HG03432 (cell line): ENCODE measurements around the gene PEAK3.
A peak's percentile ranks its signal among the peaks of the same experiment; 100 is the strongest.
"Not testable (repeated sequence)": the region's sequence is repeated elsewhere in the genome, so short reads cannot be mapped to it uniquely, and the experiment has no call there.

Experiments used
- ATAC-seq: cut with Tn5 transposase; IDR thresholded peaks from one replicate; pipeline ENCODE4 v1.9.1; 2021; ENCODE audit warnings: mild to moderate bottlenecking, moderate library complexity; ENCODE audit not compliant: unreplicated experiment

The PEAK3 gene

DNA sequence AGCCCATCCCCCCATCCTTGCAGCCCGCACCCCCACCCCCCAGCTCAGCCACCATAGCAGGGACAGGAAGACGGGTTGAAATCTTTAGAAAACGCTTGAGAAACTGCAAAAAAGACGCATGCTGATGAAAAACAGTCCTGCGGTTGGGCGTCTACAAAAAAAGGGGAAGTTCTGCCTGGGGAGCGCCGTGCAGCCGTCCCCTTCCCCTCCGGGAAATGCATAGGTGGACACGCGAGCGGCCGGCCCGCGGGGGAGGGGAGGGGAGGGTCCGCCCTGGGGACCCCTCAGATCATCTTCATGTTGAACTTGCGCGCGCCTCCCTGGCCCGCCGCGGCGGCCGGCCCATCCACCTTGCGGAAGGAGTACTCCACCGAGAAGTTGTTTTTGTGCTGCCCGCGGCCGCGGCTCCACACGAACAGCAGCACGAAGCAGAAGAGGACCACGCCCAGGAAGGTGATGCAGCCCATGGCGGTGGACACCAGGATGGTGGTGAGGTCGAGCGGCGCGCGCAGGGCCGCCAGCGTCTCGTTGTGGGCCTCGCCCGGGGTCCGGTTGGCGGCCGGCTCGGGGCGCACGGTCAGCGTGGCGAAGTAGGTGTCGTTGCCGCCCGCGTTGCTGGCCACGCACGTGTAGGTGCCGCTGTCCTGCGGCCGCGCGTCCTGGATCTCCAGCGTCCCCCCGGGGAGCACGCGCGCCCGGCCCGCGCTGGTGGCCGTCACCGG is 7.9 kb upstream of the PEAK3 start:
- ATAC-seq = no peak

DNA sequence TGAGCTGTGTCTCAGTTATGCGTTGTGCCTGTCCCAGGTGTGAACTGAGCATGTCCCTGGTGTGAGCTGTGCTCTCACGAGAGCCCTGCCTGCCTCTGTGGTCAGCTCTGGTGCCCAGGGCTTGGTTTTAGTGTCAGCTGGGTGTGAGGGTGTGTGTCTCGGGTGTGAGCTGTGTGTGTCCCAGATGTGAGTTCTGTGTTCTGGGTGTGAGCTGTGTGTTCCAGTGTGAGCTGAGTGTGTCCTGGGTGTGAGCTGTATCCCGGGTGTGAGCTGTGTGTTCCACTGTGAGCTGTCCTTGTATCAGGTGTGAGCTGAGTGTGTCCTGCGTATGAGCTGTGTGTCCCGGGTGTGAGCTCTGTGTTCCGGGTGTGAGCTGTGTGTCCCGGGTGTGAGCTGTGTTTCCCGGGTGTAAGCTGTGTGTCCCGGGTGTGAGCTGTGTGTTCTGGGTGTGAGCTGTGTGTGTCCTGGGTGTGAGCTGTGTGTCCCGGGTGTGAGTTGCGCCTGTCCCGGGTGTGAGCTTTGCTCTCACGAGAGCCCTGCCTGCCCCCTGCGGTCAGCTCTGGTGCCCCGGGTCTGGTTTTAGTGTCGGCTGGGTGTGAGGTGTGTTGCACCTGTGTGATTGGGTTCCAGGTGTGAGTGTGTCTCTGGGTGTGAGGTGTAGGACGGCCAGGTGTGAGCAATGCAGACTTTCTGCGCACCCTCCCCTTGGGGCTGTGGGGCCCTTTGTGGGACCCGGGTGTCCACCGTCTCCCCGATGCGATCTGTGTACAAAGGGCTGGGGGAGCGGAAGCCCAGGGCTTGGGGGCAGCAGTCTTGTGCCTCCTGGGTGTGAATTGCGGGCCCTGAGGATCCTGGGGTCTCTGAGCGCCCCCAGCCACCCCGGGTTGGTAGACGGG is 7.1 kb upstream of the PEAK3 start:
- no peak for ATAC-seq

DNA sequence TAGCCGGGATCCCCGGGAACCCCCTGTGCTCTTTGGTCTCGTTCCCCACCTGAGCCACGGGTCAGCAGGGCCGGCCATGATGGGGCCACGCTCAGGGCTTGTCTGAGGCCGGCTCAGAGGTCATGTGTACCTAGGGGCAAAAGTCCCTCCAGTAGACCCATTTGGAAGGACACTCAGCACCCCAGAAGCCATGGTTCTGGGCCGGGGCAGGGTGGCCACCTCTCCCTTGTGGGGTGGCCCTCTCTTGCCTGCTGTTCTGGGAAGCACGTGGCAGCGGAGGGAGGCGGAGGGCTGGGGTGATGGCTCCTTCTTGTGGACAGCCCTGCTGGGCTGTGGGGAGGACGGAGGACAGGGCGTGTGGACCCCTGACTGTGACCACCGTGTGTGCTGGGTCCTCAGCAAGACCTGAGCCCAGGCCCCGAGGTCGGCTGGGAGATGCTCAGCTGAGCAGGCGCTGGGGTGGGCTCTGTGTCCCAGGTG is 6.4 kb upstream of the PEAK3 start:
- ATAC-seq = no peak

DNA sequence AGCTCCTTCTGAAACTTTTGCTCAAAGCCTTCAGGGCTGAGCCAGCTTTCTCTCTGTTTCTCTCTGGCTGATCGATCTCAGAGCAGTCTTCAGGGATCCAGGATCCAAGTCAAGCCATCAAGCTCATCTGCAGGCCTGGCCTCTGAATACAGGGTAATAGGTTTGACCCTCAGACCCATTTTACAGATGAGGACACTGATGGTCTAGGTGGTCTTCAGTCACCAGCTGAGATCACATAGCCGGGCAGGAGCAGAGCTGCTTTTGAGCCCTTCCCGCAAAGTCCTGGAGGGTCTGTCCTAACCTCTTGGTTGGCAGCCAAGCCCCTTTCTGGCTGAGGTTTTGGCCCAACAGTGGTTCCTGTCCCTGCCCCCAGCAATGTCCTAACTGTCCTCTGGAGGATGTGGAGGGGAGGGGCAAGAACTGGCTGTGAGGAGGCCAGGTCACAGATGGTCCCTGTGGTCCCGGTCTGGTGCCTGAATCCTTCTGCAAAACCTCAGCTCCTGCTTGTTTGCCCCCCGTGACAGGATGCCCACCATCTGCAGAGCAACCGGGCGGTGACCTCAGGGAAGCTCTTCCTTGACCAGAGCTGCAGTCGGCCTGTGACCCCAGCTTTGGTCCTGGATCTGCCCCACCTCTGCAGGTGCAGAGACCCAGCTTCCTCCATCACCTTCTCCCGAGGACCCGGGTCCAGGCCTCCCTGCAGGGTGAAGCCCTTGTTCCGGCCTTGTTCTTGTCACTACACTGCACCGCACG is 5.8 kb upstream of the PEAK3 start:
- ATAC-seq = no peak

DNA sequence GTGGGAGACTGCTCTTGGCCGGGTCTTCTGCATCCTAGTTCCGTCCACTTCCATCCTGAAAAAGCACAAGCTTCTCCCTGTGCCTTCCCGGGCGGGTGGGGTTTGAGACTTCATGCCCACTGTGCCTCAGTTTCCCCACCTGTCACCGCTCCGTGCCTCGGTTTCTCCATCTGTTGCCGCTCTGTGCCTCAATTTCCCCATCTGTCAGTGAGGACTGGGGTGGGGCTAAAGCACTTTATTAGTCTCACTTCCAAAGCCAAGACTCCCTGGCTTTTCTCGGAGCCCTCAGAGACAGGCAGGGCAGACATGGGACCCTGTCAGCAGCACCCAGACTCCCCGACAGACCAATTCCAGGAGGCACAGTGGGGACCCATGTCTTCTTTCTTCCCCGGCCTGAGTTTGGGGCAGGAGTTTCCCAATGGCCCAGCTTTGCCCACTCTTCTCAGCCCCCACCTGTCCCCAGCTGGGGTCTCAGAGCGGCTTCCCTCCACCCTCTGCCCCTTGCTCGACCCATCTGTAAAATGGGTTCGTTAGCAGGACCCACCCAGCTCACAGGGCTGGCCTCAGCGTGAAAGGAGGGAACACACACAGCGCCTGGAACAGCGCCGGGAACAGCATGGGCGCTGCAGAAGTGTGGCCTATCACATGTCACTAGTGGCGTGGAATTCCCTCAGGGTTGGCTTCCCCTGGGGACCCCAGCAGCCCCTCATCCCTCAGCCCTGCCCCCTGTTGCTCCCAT is 4.6 kb upstream of the PEAK3 start:
- ATAC-seq = no peak

DNA sequence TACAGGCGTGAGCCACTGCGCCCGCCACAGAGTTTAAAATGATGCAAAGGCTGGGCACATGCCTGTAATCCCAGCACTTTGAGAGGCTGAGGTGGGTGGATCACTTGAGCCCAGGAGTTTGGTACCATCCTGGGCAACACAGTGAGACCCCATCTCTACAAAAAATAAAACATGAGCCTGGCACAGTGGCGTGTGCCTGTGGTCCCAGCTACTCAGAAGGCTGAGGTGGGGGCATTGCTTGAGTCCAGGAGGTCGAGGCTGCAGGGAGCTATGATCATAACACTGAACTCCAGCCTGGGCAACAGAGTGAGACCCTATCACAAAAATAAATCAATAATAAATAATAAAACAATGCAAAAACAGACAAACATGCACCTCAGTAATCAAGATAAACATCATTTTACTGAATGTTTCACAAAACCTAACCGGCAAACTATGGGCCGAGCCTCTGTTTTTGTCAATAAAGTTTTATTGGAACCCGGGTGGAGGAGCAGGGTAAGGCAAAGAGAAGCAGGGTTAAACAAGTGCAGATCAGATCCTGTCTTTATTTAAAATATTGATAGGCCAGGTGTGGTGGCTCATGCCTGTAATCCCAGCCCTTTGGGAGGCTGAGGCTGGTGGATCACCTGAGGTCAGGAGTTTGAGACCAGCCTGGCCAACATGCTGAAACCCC is 2.0 kb upstream of the PEAK3 start:
- no peak for ATAC-seq

DNA sequence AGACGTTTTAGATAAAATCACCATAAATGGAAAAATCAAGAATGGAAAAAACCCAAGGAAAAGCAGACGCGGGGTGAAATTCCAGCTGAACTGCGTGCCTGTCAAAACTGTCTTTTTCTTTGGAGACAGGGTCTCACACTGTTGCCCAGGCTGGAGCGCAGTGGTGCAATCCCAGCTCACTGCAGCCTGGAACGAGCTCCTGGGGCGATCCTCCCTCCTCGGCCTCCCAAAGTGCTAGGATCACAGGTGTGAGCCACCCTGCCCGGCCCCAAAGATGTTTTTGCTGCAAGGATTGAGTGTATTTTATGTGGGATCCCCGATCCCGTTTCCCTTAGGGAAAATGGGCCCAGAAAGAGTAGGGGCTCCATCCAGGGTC is 875 bp upstream of the PEAK3 start:
- ATAC-seq = no peak

DNA sequence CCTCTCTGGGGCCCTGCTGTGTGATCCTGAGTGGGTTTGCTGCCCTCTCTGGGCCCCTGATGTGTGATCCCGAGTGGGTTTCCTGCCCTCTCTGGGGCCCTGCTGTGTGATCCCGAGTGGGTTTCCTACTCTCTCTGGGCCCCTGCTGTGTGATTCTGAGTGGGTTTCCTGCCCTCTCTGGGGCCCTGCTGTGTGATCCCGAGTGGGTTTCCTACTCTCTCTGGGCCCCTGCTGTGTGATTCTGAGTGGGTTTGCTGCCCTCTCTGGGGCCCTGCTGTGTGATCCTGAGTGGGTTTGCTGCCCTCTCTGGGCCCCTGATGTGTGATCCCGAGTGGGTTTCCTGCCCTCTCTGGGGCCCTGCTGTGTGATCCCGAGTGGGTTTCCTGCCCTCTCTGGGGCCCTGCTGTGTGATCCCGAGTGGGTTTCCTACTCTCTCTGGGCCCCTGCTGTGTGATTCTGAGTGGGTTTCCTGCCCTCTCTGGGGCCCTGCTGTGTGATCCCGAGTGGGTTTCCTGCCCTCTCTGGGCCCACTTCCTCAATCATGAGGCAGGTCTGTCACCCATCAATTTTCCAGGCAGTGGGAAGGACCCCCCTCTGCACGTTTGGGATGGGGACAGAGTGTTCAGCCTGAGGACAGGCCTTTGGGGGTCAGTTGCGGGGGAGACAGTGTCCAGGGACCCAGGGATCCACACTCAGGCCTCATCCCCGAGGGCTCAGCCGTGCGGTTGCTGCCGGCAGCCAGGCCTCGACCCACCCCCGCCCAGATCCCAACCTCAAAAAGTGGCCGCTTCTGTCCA is 512 bp downstream of the PEAK3 start:
- ATAC-seq = not testable (repeated sequence)

DNA sequence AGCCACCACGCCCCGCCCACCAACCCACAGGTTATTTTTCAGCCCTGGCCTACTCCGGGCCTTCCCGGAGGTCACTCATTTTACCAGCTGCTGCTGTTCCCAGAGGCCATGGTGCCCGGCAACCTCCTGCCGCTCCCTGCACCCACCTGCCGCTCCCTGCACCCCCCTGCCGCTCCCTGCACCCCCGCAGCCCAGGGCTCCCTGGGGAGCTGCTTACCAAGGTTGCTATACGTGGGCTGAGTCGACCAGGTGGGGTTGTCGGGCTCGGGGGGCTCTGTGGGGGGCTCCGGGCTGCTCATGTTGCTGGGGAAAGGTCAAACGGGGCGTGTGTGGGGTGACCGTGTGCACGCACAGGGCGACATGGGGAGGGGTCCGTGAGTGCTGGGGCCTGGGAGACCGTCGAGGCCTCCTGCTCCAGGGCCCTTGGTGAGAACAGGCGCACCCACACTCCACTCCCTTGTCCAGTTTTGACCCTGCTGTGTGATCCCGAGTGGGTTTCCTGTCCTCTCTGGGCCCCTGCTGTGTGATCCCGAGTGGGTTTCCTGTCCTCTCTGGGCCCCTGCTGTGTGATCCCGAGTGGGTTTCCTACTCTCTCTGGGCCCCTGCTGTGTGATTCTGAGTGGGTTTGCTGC is 1.2 kb downstream of the PEAK3 start:
- ATAC-seq = no peak

DNA sequence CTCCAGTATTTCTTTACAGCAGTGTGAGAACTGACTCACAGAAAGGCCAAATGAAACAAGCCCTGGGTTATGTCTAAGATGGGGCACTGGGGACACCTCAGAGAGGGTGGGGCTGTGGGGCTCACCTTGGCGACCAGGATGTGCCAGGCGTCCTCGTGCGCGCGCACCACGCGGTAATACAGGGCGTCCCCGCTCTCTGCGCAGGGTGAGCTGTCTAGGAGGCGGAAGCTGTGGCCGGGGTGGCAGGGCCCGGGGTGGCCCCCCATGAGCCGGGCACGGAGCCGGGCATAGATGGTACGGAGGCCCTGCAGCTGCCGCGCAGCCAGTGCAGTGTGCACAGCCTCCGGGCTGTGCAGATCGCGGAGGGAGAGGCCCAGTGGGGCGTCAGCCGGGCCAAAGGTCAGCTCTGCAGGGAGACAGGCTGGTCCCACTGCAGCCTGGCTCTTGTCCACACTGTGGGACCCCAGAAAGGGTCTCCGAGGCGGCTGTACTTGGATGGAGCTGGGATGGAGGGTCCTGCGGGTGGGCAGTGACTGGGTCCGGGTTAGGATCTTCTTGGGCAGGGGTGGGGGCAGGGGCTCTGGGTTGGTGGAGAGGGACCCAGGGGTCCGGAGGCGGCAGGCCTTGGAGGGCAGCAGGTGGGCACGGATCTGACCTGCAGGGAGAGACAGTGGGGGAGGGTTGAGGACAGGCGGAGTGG is 3.4 kb downstream of the PEAK3 start:
- ATAC-seq = no peak

DNA sequence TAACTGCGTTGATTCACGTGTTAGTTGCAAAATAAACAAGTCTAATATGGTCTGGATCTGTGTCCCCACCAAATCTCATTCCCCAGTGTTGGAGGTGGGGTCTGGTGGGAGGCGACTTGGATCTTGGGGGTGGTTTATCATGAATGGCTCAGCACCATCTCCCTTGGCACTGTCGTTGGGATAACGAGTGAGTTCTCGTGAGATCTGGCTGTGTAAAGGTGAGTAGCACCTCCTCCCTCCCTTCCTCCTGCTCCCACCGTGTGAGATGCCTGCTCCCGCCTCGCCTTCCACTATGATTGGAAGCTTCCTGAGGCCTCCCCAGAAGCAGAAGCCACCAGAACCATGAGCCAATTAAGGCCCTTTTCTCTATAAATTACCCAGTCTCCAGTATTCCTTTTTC is 4.8 kb downstream of the PEAK3 start:
- no peak for ATAC-seq

DNA sequence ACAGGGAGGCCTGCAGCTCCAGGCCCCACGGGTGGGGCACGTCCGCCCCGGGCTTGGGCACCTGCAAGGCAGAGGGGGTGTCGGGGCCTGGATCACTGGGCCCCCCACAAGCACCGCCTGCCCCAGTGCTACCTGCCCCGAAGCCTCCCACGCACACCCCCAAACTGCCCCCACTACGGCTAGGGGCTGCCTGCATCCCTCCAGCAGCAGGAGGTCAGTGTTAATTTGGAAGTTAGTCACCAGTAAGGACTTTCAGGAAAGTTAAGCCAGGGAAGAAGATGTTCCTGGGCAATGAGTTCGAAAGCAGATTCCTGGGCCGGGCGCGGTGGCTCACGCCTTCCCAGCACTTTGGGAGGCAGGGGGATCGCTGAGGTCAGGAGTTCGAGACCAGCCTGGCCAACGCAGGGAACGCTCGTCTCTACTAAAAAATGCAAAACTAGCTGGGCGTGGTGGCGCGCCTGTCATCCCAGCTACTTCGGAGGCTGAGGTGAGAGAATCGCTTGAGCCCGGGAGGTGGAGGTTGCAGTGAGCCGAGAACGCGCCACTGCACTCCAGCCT is 5.5 kb downstream of the PEAK3 start:
- no peak for ATAC-seq

DNA sequence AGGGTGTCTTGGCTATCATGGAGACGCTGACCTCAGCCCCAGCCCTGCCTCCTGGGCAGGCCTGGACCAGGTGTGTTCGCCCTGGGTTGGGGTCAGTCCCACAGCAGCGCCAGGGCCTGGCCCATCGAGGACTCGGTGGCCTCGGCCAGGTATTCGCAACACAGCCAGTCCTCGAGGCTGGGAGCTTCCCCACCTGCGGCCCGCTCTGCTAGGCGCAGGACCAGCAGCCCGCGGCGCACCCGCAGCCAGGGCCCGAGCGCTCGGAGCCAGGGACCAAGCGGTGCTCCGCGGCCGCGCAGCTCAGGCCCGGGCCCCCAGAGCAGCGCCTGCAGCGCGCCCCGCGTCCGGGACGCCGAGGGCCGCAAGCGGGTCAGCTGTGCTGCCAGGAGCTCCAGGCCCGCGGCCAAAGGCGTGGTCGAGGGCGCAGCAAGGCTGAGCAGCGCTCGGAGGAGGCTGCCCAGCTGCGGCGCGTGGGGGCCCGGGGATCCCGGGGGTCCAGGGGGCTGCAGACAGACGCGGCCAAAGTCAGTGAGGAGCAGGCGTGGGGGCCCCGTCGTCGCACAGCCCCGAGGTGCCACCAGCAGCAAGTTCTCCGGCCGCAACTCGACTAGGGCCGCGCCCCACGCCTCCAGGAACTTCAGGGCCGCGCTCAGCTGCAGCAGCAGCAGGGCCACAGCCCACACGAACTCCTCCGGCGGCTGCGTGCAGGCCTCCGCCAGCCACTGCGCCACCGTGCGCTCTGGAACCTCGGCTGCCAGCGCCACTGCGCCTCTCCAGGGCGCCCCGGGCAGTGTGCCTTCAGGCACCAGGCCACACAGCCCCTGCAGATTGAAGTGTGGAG is 6.2 kb downstream of the PEAK3 start:
- no peak for ATAC-seq

DNA sequence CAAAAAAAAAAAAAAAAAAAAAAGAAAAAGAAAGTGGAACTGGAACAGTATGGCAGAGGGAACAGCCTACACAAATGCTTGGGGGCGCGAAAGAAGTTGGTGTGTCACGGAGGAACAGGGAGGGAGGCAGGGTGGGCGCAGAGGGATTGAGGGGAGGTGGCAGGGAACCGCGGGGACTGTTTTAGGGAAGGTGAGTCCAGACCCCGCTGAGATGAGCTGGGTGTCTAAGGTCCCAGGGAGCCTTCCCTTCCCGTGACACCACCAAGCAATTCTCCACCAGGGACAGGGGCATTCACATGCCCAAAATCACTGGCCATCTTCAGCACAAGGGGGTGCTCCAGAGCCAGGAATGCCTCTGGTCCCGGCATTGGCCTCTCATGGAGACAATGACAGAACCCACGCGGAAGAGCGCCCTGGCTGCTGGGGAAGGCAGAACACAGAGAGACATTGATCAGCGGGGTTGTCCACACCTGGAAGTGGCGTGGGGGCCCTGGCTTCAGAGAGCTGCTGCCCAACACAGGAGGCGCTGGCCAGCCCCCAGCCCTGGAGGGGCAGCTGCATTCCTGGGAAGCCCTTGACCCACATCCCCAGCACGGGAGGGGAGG is 6.9 kb downstream of the PEAK3 start:
- ATAC-seq = no peak

DNA sequence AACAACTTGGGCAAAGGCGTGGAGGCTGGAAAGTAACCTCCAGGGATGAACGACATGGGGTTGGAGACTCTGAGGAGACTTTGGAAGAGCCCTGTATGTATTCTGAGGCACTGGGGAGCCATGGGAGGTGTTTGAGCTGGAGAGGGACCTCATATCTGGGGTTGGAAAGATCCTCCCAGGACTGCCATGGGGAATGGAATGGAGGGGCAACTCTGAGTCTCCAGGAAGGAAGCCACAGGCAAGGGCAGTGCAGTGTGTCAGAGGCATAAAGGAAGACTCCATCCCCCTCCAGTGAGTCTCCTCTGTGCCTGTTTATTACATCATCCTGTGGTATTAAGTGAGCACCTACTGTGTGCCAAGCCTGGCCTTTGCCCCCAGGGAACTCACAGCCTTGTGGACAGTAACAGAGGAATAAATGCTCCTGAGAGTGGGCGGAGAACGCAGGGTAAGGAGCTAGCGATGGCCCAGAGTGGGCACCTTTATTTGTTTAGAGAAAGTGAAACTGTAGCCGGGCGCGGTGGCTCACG is 7.7 kb downstream of the PEAK3 start:
- ATAC-seq = no peak

DNA sequence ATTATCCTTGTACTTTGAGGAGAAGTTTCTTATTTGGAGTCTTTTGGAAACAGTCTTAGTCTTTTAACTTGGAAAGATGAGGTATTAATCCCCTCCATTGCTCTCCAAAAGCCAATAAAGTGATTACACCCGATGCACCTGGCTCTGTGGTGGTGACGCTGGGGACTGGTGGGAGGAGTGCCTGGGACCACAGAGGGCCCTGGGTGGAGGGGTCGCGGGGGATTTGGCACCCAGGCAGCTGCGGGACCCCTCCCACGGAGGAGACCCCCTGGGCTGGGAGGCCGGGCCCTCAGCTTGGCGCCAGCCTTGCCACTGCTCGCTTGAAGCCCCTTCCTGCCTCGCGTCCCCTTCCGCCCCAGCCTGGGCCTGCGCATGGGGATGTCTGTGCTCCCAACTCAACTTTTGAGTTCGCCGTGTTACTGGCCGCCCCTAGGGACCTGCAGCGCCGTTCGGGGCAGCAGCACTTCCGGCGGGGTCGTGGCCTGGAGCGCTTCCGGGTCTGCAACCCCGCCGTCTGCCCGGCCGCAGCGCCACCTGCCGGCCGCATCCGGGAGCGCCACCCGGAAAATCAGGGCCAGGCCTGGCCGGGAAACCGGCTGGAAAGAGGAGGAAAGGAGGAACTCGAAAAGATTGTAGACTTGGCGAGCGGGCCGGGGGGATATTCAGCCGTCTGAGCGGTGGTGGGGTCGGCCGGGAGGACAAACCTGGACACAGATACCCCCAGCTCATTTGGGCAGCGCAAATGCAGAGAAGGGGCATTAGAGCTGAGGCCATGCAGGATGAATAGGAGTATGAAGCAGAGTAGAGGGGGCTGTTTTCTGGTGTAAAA is 8.4 kb downstream of the PEAK3 start:
- ATAC-seq = peak; percentile 38
